Activated CD8-positive, alpha-beta memory T cell treated with anti-CD3 and anti-CD28 coated beads for 1 hour (primary cell): Measurements from ENCODE around the gene SLC38A3.

ENCODE experiments used
- DNase-seq, 2 donors: peaks; one replicate each; pipeline ENCODE4 v3.0.0-alpha.2; 2020; ENCODE audit warnings: low read depth in 1 of 2; ENCODE audit errors: extremely low read depth in 1 of 2

SLC38A3 gene

GRCh38 chr3:50204804-50205412, at the start of gene SLC38A3:
Gene SLC38A3, plus strand, starts transcription at chr3:50205271. Its CDS starts 8,929 bp downstream, at chr3:50214200.
- no peak for DNase-seq

- no peak for DNase-seq
These were observed 49.6 kb upstream of the SLC38A3 start for GRCh38 chr3:50155491-50155878.

GRCh38 chr3:50155891-50156290, 49.2 kb upstream of the SLC38A3 start:
- no peak for DNase-seq

GRCh38 chr3:50156549-50157493, 48.2 kb upstream of the SLC38A3 start:
- DNase-seq = no peak

GRCh38 chr3:50157827-50158529, 47.1 kb upstream of the SLC38A3 start:
- no peak for DNase-seq

GRCh38 chr3:50158530-50159146, 46.4 kb upstream of the SLC38A3 start:
- DNase-seq = no peak

GRCh38 chr3:50160561-50160983, 44.5 kb upstream of the SLC38A3 start:
- DNase-seq = no peak

GRCh38 chr3:50161320-50161719, 43.8 kb upstream of the SLC38A3 start:
- DNase-seq = no peak

GRCh38 chr3:50162034-50162883, 42.8 kb upstream of the SLC38A3 start:
- DNase-seq = no peak

- DNase-seq = no peak
These were observed 41.3 kb upstream of the SLC38A3 start for GRCh38 chr3:50163572-50164455.

- no peak for DNase-seq
These were observed 40.6 kb upstream of the SLC38A3 start for GRCh38 chr3:50164481-50164880.

GRCh38 chr3:50164984-50165909, 39.8 kb upstream of the SLC38A3 start:
- no peak for DNase-seq

GRCh38 chr3:50165910-50166538, 39.0 kb upstream of the SLC38A3 start:
- no peak for DNase-seq

GRCh38 chr3:50166620-50167019, 38.5 kb upstream of the SLC38A3 start:
- DNase-seq = no peak

- no peak for DNase-seq
These were observed 37.8 kb upstream of the SLC38A3 start for GRCh38 chr3:50167069-50167840.

- no peak for DNase-seq
These were observed 37.2 kb upstream of the SLC38A3 start for GRCh38 chr3:50167841-50168209.

- DNase-seq = no peak
These were observed 36.7 kb upstream of the SLC38A3 start for GRCh38 chr3:50168388-50168787.
